HepG2 (cell line): ENCODE data around the gene SPECC1L. TPM values are rescaled to one million over a fixed set of nuclear protein-coding genes. Genes with fewer than 3 reads are reported as not detected.

Experiments
- BCL6 ChIP-seq: IDR thresholded peaks from 2 replicates; pipeline ENCODE4 v1.6.1; 2016; ENCODE audit warnings: missing genetic modification reagents, missing compliant biosample characterization
- ESRRA ChIP-seq: sonication (generic); formaldehyde crosslinking; IDR thresholded peaks from 2 replicates; pipeline ENCODE4 v1.5.1; 2020; ENCODE audit warnings: mild to moderate bottlenecking, low read depth, missing genetic modification reagents
- FOXA3 ChIP-seq: IDR thresholded peaks from 2 replicates; pipeline ENCODE4 v1.6.1; 2016; ENCODE audit warnings: missing genetic modification reagents, missing compliant biosample characterization
- GABPB1 ChIP-seq: IDR thresholded peaks from 2 replicates; pipeline ENCODE4 v1.6.1; 2016; ENCODE audit warnings: mild to moderate bottlenecking, missing genetic modification reagents, moderate library complexity, missing compliant biosample characterization
- GATAD1 ChIP-seq: IDR thresholded peaks from 2 replicates; pipeline ENCODE4 v1.6.1; 2016; ENCODE audit warnings: missing genetic modification reagents, missing compliant biosample characterization
- KAT8 ChIP-seq: IDR thresholded peaks from 2 replicates; pipeline ENCODE4 v1.6.1; 2016; ENCODE audit warnings: missing genetic modification reagents, missing compliant biosample characterization
- MBNL3 ChIP-seq: fragments of 250-450 bp; sonication (Bioruptor Pico); conservative IDR thresholded peaks from 2 replicates; pipeline ENCODE4 v1.8.0; 2022; ENCODE audit warnings: mild to moderate bottlenecking, inconsistent platforms
- SOX13 ChIP-seq, 3 experiments: fragments of 450-650 bp in 1 of 3; sonication (generic) in 1 of 3; formaldehyde crosslinking in 1 of 3; IDR thresholded peaks in 2 of 3; conservative IDR thresholded peaks in 1 of 3; 2 replicates each; pipeline versions ENCODE4 v1.5.0 to v1.6.1; 2016 to 2020; ENCODE audit warnings: antibody characterized with exemption in 1 of 3, mild to moderate bottlenecking in 1 of 3, missing compliant biosample characterization in 1 of 3, missing genetic modification reagents in 1 of 3, moderate library complexity in 1 of 3
- SOX5 ChIP-seq: IDR thresholded peaks from 2 replicates; pipeline ENCODE4 v1.6.1; 2016; ENCODE audit warnings: borderline replicate concordance
- TBX2 ChIP-seq: sonication (generic); formaldehyde crosslinking; IDR thresholded peaks from 2 replicates; pipeline ENCODE4 v1.5.0; 2020; ENCODE audit warnings: missing genetic modification reagents, mild to moderate bottlenecking, borderline replicate concordance
- polyA plus RNA-seq, 8 experiments: library from polyadenylated mRNA; depleted of rRNA in 3 of 8; stranded (reverse) in 7 of 8; unstranded in 1 of 8; fragments of >200 nt; fragmentation: Illumina TruSeq in 4 of 8; extraction: Trizol in 4 of 8; gene quantifications; 2 replicates each; pipeline versions ENCODE4 v1.2.1 to v1.2.3, GENCODE V29; 2011 to 2016; ENCODE audit warnings: low read depth in 4 of 8, missing spikeins in 1 of 8, mixed read lengths in 1 of 8; ENCODE audit not compliant: insufficient read depth in 1 of 8
- total RNA-seq, 5 experiments: library from RNA; depleted of rRNA; stranded (reverse); fragments of >200 nt; fragmentation: Illumina TruSeq; extraction: Trizol; gene quantifications; 2 replicates each; pipeline ENCODE4 v1.2.3, GENCODE V29; 2016; ENCODE audit warnings: low read depth in 1 of 5
- TF ChIP-seq, protein P1 (sequence below): sonication (generic); formaldehyde crosslinking; IDR thresholded peaks from 2 replicates; pipeline ENCODE4 v1.4.0; 2020; ENCODE audit warnings: missing genetic modification reagents, borderline replicate concordance
- TF ChIP-seq, protein P2 (sequence below): IDR thresholded peaks from 2 replicates; pipeline ENCODE4 v1.4.0; 2020; ENCODE audit warnings: mild to moderate bottlenecking, missing genetic modification reagents
- TF ChIP-seq, protein P3 (sequence below): IDR thresholded peaks from 2 replicates; pipeline ENCODE4 v1.6.1; 2018; ENCODE audit warnings: missing genetic modification reagents, mild to moderate bottlenecking, missing compliant biosample characterization
- TF ChIP-seq, protein P4 (sequence below): IDR thresholded peaks from 2 replicates; pipeline ENCODE4 v1.6.1; 2016
- TF ChIP-seq, protein P5 (sequence below): sonication (generic); IDR thresholded peaks from 2 replicates; pipeline ENCODE4 v1.6.1; 2016; ENCODE audit warnings: low read depth, borderline replicate concordance
- TF ChIP-seq, protein P6 (sequence below): sonication (generic); formaldehyde crosslinking; IDR thresholded peaks from 2 replicates; pipeline ENCODE4 v1.4.0; 2020; ENCODE audit warnings: mild to moderate bottlenecking, low read depth, missing genetic modification reagents

SPECC1L gene
- total and polyA plus RNA-seq, 2 of the 13 experiments (the other 11 are each of a cell fraction or from before 2014, with no cell fraction given): 14.1 to 30.3 TPM

DNA sequence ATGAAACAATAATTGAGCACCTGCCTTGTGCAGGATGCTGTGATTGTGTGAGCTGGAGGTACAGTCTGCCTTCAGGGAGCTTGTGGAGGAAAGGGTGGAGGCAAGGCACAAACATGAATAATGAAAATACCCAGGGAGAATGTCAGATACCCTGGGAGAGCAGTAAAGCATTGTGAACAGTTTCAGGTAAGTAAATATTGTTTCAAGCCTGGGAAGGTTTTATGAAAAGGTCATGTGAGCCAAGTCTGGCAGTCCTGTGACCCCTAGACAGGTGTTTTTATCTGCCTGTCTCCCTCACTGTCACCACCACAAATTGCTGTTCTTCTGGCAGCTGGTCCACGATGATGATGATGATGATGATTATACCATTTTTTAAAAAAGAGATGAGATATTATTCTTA lies 32.0 kb downstream of the SPECC1L start (continued):
- TF ChIP-seq, protein P1, sequence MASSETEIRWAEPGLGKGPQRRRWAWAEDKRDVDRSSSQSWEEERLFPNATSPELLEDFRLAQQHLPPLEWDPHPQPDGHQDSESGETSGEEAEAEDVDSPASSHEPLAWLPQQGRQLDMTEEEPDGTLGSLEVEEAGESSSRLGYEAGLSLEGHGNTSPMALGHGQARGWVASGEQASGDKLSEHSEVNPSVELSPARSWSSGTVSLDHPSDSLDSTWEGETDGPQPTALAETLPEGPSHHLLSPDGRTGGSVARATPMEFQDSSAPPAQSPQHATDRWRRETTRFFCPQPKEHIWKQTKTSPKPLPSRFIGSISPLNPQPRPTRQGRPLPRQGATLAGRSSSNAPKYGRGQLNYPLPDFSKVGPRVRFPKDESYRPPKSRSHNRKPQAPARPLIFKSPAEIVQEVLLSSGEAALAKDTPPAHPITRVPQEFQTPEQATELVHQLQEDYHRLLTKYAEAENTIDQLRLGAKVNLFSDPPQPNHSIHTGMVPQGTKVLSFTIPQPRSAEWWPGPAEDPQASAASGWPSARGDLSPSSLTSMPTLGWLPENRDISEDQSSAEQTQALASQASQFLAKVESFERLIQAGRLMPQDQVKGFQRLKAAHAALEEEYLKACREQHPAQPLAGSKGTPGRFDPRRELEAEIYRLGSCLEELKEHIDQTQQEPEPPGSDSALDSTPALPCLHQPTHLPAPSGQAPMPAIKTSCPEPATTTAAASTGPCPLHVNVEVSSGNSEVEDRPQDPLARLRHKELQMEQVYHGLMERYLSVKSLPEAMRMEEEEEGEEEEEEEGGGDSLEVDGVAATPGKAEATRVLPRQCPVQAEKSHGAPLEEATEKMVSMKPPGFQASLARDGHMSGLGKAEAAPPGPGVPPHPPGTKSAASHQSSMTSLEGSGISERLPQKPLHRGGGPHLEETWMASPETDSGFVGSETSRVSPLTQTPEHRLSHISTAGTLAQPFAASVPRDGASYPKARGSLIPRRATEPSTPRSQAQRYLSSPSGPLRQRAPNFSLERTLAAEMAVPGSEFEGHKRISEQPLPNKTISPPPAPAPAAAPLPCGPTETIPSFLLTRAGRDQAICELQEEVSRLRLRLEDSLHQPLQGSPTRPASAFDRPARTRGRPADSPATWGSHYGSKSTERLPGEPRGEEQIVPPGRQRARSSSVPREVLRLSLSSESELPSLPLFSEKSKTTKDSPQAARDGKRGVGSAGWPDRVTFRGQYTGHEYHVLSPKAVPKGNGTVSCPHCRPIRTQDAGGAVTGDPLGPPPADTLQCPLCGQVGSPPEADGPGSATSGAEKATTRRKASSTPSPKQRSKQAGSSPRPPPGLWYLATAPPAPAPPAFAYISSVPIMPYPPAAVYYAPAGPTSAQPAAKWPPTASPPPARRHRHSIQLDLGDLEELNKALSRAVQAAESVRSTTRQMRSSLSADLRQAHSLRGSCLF (CRISPR knock-in tag): no peak
- TF ChIP-seq FOXA3: 0 out of 2 replicates have a peak, but pooled peaks have one; percentile 24
- TF ChIP-seq ESRRA (CRISPR knock-in tag): no peak
- no peak for TF ChIP-seq TBX2 (CRISPR knock-in tag)
- no peak for TF ChIP-seq SOX13 (IDR thresholded peaks at IDR 0.05)
- TF ChIP-seq SOX13 (CRISPR knock-in tag; conservative IDR thresholded peaks at IDR 0.05 in 1 of 2, IDR thresholded peaks at IDR 0.05 in 1 of 2): peak in 1 of 2 experiments; percentile 61; a peak in 2 of 4 replicates
- TF ChIP-seq, protein P2, sequence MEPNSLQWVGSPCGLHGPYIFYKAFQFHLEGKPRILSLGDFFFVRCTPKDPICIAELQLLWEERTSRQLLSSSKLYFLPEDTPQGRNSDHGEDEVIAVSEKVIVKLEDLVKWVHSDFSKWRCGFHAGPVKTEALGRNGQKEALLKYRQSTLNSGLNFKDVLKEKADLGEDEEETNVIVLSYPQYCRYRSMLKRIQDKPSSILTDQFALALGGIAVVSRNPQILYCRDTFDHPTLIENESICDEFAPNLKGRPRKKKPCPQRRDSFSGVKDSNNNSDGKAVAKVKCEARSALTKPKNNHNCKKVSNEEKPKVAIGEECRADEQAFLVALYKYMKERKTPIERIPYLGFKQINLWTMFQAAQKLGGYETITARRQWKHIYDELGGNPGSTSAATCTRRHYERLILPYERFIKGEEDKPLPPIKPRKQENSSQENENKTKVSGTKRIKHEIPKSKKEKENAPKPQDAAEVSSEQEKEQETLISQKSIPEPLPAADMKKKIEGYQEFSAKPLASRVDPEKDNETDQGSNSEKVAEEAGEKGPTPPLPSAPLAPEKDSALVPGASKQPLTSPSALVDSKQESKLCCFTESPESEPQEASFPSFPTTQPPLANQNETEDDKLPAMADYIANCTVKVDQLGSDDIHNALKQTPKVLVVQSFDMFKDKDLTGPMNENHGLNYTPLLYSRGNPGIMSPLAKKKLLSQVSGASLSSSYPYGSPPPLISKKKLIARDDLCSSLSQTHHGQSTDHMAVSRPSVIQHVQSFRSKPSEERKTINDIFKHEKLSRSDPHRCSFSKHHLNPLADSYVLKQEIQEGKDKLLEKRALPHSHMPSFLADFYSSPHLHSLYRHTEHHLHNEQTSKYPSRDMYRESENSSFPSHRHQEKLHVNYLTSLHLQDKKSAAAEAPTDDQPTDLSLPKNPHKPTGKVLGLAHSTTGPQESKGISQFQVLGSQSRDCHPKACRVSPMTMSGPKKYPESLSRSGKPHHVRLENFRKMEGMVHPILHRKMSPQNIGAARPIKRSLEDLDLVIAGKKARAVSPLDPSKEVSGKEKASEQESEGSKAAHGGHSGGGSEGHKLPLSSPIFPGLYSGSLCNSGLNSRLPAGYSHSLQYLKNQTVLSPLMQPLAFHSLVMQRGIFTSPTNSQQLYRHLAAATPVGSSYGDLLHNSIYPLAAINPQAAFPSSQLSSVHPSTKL (CRISPR knock-in tag): peak; percentile 53
- TF ChIP-seq SOX5 (CRISPR knock-in tag): peak; percentile 40; the same call in 1 of the 2 replicates
- TF ChIP-seq, protein P3, sequence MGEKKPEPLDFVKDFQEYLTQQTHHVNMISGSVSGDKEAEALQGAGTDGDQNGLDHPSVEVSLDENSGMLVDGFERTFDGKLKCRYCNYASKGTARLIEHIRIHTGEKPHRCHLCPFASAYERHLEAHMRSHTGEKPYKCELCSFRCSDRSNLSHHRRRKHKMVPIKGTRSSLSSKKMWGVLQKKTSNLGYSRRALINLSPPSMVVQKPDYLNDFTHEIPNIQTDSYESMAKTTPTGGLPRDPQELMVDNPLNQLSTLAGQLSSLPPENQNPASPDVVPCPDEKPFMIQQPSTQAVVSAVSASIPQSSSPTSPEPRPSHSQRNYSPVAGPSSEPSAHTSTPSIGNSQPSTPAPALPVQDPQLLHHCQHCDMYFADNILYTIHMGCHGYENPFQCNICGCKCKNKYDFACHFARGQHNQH (CRISPR knock-in tag): 0 out of 2 replicates have a peak, but pooled peaks have one; percentile 34
- no peak for TF ChIP-seq GATAD1 (CRISPR knock-in tag)
- 0 out of 2 replicates have a peak, but pooled peaks have one; percentile 16 for TF ChIP-seq BCL6 (CRISPR knock-in tag)
- no peak for TF ChIP-seq GABPB1
- peak; percentile 41; the same call in 1 of the 2 replicates for TF ChIP-seq KAT8 (CRISPR knock-in tag)
- TF ChIP-seq MBNL3 (CRISPR knock-in tag): no peak
- TF ChIP-seq, protein P4, sequence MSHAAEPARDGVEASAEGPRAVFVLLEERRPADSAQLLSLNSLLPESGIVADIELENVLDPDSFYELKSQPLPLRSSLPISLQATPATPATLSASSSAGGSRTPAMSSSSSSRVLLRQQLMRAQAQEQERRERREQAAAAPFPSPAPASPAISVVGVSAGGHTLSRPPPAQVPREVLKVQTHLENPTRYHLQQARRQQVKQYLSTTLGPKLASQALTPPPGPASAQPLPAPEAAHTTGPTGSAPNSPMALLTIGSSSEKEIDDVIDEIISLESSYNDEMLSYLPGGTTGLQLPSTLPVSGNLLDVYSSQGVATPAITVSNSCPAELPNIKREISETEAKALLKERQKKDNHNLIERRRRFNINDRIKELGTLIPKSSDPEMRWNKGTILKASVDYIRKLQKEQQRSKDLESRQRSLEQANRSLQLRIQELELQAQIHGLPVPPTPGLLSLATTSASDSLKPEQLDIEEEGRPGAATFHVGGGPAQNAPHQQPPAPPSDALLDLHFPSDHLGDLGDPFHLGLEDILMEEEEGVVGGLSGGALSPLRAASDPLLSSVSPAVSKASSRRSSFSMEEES (CRISPR knock-in tag): peak; percentile 55; the same call in 1 of the 2 replicates
- TF ChIP-seq, protein P5, sequence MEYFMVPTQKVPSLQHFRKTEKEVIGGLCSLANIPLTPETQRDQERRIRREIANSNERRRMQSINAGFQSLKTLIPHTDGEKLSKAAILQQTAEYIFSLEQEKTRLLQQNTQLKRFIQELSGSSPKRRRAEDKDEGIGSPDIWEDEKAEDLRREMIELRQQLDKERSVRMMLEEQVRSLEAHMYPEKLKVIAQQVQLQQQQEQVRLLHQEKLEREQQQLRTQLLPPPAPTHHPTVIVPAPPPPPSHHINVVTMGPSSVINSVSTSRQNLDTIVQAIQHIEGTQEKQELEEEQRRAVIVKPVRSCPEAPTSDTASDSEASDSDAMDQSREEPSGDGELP: peak; percentile 13; the same call in 1 of the 2 replicates
- TF ChIP-seq, protein P6, sequence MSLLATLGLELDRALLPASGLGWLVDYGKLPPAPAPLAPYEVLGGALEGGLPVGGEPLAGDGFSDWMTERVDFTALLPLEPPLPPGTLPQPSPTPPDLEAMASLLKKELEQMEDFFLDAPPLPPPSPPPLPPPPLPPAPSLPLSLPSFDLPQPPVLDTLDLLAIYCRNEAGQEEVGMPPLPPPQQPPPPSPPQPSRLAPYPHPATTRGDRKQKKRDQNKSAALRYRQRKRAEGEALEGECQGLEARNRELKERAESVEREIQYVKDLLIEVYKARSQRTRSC: no peak
